Measurements from ENCODE around the gene ZNF827.

The ZNF827 gene

DNA sequence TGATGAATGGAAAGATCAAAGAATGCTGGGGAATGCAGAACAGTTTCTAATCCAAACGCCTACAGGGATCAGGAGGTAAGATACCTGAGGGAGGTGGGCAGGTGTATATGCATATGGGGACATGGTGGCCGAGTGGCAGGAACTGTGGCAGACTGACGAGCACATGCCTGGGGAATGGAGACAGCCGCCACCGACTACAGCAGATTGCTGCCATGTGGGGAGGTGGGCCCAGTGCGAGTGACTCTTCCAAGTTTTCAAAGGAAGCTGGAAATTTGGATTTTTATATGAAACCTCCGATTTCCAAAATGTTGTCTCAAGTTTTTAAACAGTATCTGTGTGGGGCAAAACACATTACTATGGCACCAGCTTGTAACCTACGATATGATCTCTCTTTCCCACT, 9.9 kb downstream of the ZNF827 start:
- DNase-seq (ENCODE audit: low read depth): no peak
- TF ChIP-seq CTCF (IDR thresholded peaks at IDR 0.05; ENCODE audit: control insufficient read depth, insufficient read depth, low read depth, low read length, missing control alignments): no peak
- no peak overlapping the region for H3K4me3 ChIP-seq (ENCODE audit: control insufficient read depth, low read depth, low read length)

GRCh38 chr4:145927030-145927429, 11.6 kb downstream of the ZNF827 start:
- no peak for DNase-seq (ENCODE audit: low read depth)
- TF ChIP-seq CTCF (IDR thresholded peaks at IDR 0.05; ENCODE audit: control insufficient read depth, insufficient read depth, low read depth, low read length, missing control alignments): no peak
- no peak overlapping the region for H3K4me3 ChIP-seq (ENCODE audit: control insufficient read depth, low read depth, low read length)

- no peak for TF ChIP-seq CTCF (IDR thresholded peaks at IDR 0.05; ENCODE audit: control insufficient read depth, insufficient read depth, low read depth, low read length, missing control alignments)
- H3K4me3 ChIP-seq (ENCODE audit: control insufficient read depth, low read depth, low read length): no peak overlapping the region
- no peak for DNase-seq (ENCODE audit: low read depth)
Observed at GRCh38 chr4:145921231-145921630, 17.4 kb downstream of the ZNF827 start.

DNA sequence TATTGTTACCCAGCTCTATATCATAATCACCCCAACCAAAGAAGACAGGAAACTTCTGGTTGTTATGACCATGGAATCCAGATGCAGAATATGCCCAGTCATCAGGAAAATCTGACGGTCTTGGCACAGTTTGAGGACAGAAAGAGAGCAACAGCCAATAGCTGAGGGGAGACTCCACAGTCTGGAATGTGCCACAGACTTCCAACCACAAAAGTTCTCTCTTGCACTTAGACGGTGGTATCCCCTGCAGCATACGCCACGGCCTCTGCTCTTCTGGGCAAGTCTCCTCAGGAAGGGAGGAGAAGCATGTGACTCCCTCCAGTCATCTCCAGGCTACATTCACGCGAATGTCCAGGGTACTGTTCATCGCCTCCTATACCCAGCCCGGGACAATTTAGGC, 18.4 kb downstream of the ZNF827 start:
- peak; percentile 91 for DNase-seq (ENCODE audit: low read depth)
- H3K4me3 ChIP-seq (ENCODE audit: control insufficient read depth, low read depth, low read length): no peak overlapping the region
- no peak for TF ChIP-seq CTCF (IDR thresholded peaks at IDR 0.05; ENCODE audit: control insufficient read depth, insufficient read depth, low read depth, low read length, missing control alignments)

GRCh38 chr4:145912376-145912775, 26.2 kb downstream of the ZNF827 start:
- no peak overlapping the region for H3K4me3 ChIP-seq (ENCODE audit: control insufficient read depth, low read depth, low read length)
- TF ChIP-seq CTCF (IDR thresholded peaks at IDR 0.05; ENCODE audit: control insufficient read depth, insufficient read depth, low read depth, low read length, missing control alignments): no peak
- DNase-seq (ENCODE audit: low read depth): no peak

GRCh38 chr4:145909773-145910172, 28.9 kb downstream of the ZNF827 start:
- TF ChIP-seq CTCF (IDR thresholded peaks at IDR 0.05; ENCODE audit: control insufficient read depth, insufficient read depth, low read depth, low read length, missing control alignments): no peak
- no peak for DNase-seq (ENCODE audit: low read depth)
- H3K4me3 ChIP-seq (ENCODE audit: control insufficient read depth, low read depth, low read length): no peak overlapping the region

DNA sequence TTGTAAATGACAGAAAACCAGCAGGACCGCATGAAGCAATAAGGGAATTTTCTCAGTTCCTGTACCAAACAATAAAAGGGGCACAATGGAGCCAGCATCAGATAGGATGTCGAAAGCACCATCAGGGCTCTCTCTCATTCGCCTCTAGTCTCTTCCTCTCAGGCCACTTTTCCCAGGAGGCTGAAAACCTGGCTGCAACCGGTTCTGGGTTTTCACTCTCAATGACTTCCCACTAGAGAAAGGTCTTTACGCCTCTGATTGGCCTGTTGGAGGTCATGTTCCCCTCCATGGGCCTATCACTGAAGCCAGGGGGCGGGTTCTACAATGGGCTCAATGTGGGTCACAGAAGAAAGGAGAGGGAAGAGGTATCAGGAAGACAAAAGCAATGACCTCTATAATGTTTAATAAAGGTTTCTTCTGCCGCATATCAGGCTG, 29.3 kb downstream of the ZNF827 start:
- no peak for TF ChIP-seq CTCF (IDR thresholded peaks at IDR 0.05; ENCODE audit: control insufficient read depth, insufficient read depth, low read depth, low read length, missing control alignments)
- DNase-seq (ENCODE audit: low read depth): no peak
- H3K4me3 ChIP-seq (ENCODE audit: control insufficient read depth, low read depth, low read length): no peak overlapping the region

All from AG09309 (cell line).